NOMO-1 treated with dmso at 0.1 percent for 144 hours (cell line): ENCODE data around the gene DCC.

ENCODE experiments used
- DNase-seq: peaks from one replicate; lab custom pipeline; 2025; ENCODE audit not compliant: unreplicated experiment; lab: John Stamatoyannopoulos, UW

The DCC gene, protein sequence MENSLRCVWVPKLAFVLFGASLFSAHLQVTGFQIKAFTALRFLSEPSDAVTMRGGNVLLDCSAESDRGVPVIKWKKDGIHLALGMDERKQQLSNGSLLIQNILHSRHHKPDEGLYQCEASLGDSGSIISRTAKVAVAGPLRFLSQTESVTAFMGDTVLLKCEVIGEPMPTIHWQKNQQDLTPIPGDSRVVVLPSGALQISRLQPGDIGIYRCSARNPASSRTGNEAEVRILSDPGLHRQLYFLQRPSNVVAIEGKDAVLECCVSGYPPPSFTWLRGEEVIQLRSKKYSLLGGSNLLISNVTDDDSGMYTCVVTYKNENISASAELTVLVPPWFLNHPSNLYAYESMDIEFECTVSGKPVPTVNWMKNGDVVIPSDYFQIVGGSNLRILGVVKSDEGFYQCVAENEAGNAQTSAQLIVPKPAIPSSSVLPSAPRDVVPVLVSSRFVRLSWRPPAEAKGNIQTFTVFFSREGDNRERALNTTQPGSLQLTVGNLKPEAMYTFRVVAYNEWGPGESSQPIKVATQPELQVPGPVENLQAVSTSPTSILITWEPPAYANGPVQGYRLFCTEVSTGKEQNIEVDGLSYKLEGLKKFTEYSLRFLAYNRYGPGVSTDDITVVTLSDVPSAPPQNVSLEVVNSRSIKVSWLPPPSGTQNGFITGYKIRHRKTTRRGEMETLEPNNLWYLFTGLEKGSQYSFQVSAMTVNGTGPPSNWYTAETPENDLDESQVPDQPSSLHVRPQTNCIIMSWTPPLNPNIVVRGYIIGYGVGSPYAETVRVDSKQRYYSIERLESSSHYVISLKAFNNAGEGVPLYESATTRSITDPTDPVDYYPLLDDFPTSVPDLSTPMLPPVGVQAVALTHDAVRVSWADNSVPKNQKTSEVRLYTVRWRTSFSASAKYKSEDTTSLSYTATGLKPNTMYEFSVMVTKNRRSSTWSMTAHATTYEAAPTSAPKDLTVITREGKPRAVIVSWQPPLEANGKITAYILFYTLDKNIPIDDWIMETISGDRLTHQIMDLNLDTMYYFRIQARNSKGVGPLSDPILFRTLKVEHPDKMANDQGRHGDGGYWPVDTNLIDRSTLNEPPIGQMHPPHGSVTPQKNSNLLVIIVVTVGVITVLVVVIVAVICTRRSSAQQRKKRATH (N-terminal part only)

DNA sequence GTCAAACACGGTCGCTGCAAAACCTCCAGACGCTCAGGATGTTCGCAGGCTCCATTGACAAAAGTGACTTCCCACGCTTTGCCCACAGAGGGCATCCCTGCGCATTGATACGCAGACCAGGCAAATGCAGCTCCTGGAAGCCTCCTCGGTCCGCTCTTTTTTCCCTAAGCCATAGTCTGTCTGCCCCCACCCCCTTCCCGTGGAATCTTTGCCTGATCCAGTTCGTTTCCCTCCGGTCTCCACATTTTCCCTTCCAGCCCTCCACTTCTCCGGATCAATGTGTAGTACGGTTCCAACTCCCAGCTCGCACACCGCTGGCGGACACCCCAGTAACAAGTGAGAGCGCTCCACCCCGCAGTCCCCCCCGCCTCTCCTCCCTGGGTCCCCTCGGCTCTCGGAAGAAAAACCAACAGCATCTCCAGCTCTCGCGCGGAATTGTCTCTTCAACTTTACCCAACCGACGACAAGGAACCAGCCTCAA, at the start of gene DCC:
DCC (plus strand) TSS at position 307 of the 481 bp plus-strand sequence. CDS start 591 bp downstream, outside the sequence.
- DNase-seq = no peak

DNA sequence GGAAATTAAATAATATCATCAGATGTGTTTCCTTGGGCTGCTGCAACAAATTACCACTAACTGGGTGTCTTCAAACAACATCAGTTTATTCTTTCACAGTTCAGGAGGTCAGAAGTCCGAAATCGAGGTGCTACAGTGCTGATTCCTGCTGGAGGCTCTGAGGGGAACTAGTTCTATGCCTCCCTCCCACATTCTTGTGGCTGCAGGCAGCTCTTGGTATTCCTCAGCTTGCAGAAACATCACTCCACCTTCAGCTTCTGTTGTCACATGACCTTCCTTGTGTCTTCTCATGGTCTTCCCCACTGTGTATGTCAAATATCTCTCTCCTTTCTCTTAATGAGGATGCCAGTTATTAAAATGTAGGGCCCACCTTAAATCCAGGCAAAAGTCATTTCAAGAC, 29.3 kb upstream of the DCC start:
- DNase-seq = no peak

DNA sequence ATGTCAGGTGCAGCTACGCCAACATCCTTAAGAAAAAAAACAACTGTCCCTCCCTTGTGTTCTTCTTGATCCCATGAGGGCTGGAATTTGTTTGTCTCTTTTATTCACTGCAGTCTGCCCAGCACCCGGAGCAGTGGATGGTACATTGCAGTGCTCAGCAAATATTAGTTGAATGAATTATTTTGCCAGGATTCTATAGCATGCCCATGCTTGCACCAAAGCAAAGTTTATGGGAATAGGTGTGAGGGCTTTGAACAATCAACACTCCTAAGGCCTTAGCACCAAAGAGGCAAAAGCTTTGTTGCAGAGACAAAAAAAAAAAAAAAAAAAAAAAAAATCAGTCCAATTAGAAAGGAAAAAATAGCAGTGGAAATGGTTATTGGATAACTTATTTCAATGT, 28.7 kb upstream of the DCC start:
- DNase-seq = no peak

DNA sequence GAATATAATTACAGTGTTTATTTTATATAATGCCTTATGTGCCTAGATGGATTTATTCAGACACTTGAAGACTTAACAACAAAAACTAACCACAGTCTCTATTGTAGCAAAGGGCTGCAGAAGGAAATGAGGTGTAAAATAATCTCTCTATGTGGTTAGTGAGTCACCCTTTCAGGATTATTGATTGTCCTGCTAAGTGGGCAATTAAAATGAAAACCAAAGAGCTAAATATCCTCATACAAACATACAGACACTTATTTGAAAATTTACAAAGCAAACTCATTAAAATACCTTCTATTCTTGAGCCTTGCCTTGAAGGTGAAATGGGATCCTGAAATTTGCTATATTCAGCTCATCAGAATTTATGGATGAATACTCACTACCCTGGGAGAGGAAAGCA, 27.7 kb upstream of the DCC start:
- DNase-seq = no peak

DNA sequence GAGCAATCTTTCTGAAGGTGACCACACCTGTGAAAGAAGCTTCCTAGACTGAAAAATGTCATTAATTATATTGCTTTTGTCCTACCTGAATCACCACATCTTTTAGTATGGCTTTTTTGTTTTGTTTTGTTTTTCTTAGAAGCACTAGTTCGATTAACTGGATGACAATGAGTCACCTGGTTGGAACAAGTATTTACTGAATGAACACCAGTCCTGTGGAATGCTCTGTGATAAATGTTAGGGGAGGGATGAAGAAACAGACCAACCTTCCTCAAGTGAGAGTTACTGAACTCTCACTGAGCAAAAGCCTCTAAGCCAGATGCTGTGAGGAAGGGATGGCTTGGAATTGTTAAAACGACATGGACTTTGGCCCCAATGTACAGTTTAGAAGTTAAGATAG, 26.8 kb upstream of the DCC start:
- DNase-seq = no peak

DNA sequence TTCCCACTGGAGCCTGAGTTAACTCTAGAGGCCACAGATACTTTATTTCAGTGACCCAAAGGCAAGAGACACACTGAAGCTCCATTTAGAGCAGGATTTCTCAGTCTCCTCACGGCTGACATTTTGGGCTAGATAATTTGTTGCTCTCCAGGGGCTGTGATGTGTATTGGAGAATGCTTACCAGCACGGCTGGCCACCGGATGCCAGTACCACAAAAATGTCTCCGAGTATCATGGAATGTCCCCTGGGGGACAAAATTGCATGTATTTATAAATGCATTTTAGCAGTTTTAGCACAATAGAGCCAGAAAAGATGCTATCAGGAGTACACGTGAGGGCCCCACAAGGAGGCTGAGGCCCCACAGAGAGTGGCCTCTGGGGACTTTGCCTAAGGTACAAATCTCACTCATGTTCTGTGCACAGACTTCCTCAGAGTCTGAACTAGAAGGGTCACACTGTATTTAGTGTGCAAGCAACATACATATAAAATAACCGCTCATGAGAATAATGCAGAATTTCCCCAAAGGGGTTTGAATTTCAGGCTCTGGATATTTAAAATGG, 20.5 kb upstream of the DCC start:
- DNase-seq = no peak

DNA sequence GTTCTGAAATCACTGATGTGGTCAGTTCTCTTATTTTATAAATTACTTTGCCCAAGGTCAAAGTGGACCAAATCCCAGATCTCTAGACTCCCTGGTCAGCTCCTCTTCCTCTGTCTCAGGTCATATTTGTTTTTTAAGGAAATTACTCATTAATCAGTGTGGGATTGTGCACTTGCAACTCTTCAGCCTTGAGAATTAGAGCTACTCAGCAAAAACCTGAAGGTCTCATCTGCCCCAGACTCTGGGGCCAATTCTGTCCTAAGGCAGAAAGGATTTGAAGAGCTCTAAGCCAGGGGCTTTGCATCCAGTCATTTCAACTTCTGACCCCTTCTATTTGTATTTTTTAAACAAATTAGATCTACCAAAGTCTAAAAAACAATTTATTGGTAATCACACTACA, 17.7 kb upstream of the DCC start:
- no peak for DNase-seq

DNA sequence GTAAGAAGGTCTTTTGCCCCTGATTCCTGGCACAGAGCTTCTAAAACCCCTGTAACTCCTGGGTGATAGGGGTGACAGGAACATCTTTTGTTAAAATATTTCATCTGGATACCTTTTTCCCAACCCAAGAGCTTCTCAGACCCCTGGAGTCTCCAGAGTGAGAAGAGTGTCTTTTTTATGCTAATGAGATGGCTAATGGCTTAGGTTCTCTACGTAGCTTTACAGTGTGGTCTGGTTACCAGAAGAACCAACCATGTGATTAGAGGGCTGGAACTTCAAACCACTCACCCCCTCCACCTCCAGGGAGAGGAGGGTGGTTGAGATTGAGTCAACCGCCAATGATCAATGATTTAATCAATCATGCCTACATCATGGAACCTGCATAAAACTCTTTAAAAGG, 16.2 kb upstream of the DCC start:
- no peak for DNase-seq

DNA sequence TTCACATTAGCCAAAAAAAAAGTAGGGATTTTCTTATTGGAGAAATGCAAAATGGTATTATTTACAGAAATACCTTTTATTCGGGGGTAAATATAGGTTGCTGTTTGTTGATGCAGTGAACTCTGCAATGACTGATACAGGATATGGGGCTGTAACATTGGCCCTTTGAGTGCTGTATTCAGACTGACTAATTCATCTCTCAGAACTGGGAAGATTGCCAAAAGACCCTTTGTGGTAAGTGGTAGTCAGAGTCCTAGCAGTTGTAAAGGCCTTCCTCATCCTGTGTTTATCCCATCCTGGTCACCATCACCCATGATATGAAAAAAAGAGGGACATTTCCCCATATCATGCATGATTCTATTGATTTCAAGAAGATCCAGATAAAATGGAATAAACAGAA, 14.0 kb upstream of the DCC start:
- no peak for DNase-seq

DNA sequence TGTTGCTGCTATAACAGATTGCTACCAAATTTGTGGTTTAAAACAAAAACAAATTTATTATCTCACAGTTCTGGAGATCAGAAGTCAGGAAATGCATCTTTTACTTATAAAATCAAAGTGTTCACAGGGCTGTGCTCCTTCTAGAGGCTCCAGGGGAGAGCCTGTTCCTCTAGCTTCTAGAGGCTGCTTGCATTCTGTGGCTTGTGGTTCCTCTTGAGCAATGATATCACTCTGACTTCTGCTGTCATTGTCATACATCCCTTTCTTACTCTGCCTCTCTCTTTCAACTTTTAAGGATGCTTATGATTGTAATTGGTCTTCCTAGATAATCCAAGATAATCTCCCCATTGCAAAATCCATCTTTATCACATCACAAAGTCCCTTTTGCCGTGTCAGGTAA, 6.1 kb upstream of the DCC start:
- DNase-seq = no peak

DNA sequence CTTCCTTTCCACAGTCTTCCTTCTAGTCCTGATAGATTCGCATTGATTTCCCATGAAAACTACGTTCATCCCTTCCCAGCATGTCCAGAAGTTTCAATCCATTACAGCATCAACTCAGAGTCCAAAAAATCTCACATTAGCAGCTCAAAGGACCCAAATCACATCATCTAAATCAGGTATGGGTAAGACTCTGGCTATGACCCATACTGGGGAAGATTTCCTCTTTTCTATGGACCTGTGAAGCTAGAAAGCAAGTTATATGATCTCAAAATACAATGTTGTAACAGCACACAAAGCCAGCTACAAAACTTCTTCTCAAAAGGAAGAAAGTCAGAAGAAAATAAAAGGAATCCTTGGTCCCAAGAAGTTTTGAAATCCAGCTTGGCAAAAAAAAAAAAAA, 5.7 kb upstream of the DCC start:
- DNase-seq = no peak

DNA sequence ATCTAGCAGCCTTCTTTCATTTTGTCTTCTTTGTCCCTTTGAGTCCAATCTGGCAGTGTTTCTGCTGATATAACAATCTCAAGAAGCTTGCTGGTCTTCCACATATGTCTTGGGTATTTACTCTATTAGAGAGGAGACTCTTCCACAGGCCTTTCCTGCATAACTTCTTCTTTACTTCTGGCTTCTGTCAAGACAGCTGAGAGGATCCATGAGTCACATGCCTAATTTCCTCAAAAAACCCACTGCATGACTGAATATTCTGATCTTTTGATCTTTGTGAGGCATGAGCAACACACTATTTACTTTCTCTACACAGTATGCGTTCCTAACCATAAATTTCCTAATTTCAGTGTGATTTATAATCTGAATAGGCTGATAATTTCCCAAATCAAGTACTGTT, 5.1 kb upstream of the DCC start:
- DNase-seq = no peak

DNA sequence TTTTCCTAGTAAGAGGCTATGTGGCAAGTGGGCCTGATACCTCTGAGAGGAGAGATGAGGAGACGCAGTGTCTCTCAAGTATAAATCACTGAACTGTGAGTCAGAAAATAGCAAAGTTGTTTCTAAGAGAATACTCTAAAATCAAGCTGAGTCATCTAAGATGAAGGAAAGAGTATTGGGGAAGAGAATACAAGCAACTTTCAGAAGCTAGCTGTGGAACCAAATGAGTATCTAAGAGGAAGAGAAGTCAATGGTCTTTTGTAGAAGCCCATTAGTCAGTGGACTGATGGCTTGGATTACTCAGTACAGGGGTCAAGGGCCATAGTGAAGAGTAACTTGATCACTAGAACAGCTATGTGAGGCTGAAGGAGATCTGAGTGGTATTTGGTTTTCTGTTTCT, 2.7 kb upstream of the DCC start:
- no peak for DNase-seq

DNA sequence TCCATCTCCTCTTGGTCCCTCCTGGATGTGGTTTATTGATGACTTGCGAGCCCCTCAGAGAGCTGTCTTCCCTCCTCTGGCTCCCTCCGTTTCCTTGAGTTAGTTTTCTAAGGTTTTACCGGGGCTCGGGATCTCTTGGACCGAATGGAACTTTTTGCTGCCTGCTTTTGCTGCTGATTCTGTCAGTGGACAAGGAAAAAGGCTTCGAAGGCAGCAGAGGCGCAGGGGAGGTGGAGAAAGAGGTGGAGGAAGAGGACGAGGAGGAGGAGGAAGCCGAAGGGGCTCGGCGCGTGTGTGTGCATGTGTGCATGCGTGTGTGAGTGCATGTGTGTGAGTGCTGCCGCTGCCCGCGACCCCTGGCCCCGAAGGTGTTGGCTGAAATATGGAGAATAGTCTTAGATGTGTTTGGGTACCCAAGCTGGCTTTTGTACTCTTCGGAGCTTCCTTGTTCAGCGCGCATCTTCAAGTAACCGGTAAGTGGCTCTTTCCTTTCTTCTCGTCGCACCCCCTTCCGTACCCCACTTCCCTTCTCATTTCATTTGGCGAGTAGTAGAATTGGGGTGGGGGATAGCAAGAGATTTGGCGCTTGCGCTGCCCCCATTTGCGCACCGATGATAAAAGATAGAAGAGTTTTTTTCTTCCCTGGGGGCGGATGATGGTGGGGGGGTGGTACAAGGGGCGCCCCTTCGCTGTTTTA, 557 bp downstream of the DCC start:
- no peak for DNase-seq

DNA sequence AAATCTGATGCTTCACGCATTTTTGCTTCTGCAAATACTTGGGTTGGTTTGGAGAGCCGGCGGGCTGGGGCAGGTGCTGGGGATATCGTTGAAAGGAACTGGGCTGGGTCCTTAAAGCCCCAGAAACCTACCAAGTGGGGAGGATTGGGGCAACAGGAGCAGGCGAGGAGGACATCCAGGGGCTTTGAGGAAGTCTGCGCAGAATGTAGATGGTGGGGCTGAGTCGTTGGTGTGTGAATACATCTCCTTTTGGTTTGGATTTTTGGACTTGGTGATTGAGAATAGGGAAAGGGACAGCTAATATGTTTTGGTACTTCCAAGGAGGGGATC, 1.1 kb downstream of the DCC start:
- no peak for DNase-seq

DNA sequence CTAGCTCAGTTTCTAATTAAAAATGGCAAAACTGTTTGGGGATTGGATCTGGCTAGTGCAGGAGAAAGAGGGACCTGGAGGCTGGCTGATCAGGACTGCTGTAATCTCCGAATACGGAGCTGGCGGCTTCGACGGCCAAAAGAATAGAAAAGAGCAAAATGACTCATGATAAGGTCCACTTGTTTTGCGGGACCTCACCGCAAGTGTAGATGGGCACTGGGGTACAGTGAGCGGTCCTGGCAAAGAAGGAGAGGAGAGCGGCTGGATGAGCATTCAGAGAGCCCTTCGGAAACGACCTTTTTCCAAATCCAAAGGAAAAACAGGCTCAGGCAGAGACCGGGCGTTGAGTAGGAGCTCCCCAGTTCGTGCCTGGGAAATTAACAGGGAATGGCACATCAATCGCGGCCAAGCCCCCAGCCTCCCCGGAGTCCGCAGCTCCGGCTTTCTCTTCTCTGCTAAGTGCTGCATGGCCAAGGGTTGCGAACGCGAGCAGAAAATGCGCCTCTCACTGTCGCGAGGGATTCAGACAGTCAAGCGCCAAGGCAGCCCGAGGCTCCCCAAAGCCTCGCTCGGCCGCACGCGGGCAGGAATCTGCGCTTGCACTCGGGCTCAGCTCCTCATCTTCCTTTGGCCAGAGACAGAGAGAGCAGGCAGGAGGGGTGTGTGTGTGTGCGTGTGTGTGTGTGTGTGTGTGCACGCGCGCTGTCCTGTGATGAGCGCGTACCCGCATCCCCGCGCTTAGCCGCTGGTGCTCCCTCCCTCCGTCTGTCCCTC, 1.8 kb downstream of the DCC start:
- no peak for DNase-seq

DNA sequence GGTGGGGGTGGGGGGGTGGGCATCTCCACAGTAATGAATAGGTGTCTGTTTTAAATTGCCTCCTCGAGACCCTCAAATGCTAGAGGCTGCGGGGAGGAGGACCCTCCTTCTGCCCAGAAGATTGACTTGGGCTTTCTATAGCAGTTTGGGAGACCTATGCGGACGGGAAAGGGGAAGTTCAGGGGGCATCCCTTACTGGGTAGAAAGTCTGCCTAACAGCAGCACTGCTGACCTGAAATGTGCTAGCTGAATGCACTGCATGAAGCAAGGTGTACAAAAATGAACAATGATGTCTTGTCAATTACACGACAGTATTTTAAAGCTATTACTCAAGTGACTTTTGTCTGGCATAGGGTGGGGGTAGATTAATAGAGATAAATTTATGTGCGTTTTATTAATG, 2.5 kb downstream of the DCC start:
- no peak for DNase-seq

DNA sequence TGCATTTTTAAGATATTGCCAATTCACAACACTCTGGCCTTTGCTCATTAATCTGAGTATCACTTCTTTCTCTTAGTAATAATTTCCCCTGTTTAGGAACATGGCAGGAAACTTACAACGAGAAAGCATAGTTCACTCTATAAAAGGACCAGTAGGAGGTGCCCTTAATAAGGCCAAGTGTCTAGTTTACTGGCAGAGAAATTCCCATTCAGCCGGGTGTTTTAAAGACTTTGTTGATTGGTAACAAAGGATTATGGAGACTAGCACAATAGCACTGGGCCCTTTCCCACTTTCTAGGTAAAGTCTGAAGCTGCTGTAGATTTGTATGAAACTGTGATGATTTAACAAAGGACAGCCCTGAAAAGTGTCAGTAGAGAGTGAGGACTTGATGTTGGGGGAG, 3.1 kb downstream of the DCC start:
- DNase-seq = no peak

DNA sequence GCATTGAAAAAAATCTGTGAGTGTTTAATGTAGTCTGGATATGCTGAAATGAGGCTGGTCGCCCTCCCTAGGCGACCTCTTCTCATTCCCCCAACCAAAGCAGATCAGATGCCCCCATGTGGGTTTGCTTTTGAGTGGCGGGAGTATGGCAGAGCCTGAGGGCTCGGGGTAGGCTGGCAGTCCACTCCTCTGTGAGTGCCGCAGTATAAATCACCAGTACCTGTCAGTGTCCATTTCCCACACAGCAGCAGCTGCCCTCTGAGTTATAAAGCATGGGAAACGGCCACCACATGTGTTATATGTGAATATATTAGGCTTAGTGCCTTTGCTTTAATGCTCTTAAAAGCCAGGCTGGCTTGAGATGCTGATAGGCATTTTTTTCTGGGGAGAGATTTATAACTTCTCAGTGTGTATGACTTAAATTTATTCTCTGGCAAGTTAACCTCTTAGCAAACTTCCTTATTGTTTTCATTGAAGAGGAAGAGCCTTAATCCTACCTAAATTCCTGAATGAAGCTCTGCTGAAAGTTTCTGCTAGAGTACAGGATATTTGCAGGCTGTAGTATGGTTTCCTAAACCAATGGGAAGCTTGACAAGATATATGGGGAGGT, 3.8 kb downstream of the DCC start:
- DNase-seq = no peak

DNA sequence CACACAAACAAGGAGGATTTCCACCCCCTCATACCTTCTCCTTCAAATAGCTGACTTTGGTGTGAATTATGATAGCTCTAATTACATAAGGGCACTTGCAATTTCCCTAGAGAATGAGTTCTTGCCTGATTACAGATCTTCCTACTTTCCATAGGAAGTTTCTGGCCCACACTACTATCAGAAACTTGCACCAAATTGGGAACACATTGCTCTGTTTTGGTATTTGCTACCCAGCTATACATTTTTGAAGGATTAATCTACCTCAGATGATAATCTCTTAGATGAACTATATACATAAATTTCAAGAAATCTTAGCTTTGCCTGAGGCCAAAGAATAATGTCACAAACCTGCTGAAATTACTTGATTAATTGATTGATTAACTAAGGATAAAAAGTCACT, 4.9 kb downstream of the DCC start:
- no peak for DNase-seq
